Gastrocnemius medialis (tissue), 4 donors: Measurements from ENCODE around the gene ESPL1.

ENCODE experiments used
- CTCF ChIP-seq, 5 experiments: fragments of 450-650 bp in 3 of 5; fragments of 200-600 bp in 2 of 5; sonication (generic) in 2 of 5; IDR thresholded peaks in 4 of 5; conservative IDR thresholded peaks in 1 of 5; 1 replicate in 4 of 5; 2 replicates in 1 of 5; pipeline ENCODE4 v1.5.1; 2016 to 2019; ENCODE audit warnings: antibody characterized with exemption in 5 of 5, mild to moderate bottlenecking in 3 of 5, moderate library complexity in 3 of 5
- POLR2A ChIP-seq, 2 donors: fragments of 450-650 bp; IDR thresholded peaks; one replicate each; pipeline ENCODE4 v1.6.1; 2017; ENCODE audit warnings: antibody characterized with exemption in 2 of 2, mild to moderate bottlenecking in 2 of 2, moderate library complexity in 2 of 2

GRCh38 chr12:53320352-53321195, 52.5 kb downstream of the ESPL1 start:
- TF ChIP-seq CTCF (IDR thresholded peaks at IDR 0.05 in 4 of 5, conservative IDR thresholded peaks at IDR 0.05 in 1 of 5) (no peak), POLR2A (IDR thresholded peaks at IDR 0.05) (no peak)
